Measurements from ENCODE around the gene BCL3.
"Not testable (repeated sequence)": the region's sequence is repeated elsewhere in the genome, so short reads cannot be mapped to it uniquely, and the experiment has no call there.

The BCL3 gene

GRCh38 chr19:44721369-44721768 is 27.1 kb upstream of the BCL3 start:
- not testable (repeated sequence) for DNase-seq (ENCODE audit: low read depth)

DNA sequence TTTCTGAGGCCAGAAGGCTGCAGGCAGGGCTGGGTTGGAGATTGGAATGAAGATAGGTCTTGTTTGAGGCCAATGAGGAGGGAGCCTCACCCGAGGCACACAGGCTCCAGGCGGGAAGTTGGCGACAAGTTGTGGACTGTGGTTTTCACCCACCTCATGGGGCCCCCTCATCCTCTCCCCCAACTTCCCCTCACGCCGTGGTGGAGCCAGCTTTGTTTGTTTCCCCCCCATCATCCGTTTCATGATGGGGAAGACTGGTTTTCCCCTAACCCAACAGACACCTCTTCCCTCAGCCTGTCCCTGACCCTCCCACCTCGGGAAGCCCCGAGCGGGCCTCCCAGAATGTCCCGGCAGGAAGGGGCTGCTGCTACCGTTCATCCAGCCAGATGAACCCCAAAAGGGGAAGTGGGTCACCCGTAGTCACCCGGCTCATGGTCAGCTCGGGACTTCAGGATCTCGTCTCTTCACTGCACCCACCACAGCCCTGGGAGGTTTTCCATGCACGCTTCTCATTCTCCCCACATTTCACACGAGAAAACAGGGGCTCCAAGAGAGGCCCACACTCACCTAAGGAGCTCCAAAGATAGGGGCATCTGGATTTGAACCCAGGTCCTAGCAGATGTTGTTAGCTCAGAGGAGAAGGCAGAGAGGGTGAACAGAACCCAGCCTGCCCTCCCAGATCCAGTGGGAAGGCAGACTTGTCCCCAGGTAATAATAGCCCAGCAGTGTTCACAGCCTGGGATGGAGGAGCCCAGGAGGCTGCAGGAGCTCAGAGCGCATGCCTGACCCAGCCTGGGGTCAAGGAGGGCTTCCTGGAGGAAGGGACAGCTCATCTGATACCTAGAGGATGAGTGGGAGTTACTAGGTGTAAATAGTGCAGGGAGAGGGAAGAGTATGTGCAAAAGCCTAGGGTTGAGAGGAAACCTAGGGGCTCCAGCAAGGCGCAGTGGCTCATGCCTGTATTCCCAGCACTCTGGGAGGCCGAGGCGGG is 26.1 kb upstream of the BCL3 start:
- no peak for DNase-seq (ENCODE audit: low read depth)

- DNase-seq (ENCODE audit: low read depth): no peak
Measured at GRCh38 chr19:44723299-44723951, 25.1 kb upstream of the BCL3 start.

DNA sequence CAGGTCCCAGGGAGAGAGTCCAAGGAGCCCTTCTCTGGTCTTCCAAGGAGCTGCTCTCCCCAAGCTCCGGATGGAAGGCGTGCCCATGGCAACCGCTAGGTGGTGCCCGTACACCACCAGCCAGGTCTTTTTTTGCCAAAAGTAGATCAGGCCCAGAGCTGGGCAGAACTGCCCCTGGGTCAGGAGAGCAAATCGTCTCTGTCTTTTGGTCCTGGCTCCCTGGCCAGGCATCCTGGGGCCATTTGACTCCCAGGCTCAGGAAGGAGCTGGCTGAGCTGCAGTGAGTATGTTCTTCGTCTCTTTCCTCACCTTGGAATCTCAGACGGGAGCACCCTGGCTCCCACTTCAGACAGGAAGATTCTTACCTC is 24.6 kb upstream of the BCL3 start:
- peak; percentile 71 for DNase-seq (ENCODE audit: low read depth)

DNA sequence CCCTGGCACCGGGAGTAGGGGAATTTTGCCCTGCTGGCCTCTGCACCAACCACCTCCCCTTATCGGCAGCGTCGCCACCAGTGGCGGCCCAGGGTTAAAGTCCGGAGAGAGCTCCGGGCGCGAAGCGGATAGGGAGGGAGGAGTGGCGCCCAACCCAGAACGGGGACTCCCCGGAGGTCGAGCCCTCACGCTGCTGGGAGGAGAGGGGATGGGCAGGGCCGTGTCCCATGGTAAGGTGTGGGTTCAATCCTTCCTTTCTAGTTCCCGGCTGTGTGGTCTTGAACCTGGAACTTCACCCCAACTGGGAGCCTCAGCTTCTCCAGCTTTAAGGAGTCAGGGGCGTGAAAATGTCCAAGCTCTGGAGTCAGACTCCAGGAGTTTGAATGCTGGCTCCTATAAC is 23.3 kb upstream of the BCL3 start:
- DNase-seq (ENCODE audit: low read depth): no peak

DNA sequence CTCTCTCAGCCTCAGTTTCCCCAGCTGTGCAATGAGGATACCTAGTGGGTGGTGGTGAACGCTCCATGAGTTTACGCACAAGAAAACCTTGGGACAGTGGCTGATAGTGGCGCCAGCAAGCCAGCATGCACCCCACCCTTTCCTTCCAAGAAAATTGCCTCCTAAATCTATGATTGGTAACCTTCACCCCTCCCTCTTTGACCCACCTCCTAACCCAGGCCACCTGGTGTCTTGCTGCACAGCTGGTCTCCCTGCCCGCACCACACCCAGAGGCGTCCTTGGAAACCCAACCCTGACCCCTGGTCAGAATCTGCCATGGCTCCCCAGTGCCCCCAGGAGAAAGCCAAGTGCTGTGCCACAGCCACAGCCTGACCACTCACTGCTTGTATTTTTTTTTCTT is 22.8 kb upstream of the BCL3 start:
- DNase-seq (ENCODE audit: low read depth): no peak

DNA sequence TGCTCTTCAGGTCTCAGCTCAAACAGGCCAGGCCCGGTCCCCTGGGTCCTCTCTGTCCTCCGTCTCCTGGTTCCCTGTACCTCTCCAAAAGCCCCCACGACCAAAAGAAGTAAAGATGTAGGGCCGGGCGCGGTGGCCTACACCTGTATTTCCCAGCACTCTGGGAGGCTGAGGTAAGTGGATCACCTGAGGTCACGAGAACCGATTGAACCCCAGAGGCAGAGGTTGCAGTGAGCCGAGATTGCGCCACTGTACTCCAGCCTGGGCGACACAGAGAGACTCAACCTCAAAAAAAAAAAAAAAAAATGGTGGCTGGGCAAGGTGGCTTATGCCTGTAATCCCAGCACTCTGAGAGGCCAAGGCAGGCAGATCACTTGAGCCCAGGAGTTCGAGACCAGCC is 22.0 kb upstream of the BCL3 start:
- no peak for DNase-seq (ENCODE audit: low read depth)

DNA sequence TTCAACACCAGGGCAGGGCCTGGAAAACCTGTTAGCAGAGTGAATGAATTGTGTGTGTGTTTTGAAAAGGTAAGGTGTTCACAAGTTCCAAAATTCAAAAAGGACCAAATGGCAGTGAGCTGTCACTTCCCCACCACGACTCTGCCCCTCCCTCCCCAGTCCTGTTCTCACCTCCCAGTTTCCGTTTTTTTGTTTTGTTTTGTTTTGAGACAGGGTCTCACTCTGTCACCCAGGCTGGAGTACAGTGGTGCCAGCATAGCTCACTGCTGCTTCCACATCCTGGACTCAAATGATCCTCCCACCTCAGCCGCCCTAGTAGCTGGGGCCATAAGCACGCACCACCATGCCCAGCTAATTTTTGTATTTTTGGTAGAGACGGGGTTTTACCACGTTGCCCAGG is 20.3 kb upstream of the BCL3 start:
- no peak for DNase-seq (ENCODE audit: low read depth)

- DNase-seq (ENCODE audit: low read depth): no peak
Measured at GRCh38 chr19:44729516-44730033, 18.9 kb upstream of the BCL3 start.

- DNase-seq (ENCODE audit: low read depth): no peak
Measured at GRCh38 chr19:44731081-44731480, 17.4 kb upstream of the BCL3 start.

- DNase-seq (ENCODE audit: low read depth): no peak
Measured at GRCh38 chr19:44731622-44732021, 16.9 kb upstream of the BCL3 start.

- no peak for DNase-seq (ENCODE audit: low read depth)
Measured at GRCh38 chr19:44732235-44733014, 16.1 kb upstream of the BCL3 start.

DNA sequence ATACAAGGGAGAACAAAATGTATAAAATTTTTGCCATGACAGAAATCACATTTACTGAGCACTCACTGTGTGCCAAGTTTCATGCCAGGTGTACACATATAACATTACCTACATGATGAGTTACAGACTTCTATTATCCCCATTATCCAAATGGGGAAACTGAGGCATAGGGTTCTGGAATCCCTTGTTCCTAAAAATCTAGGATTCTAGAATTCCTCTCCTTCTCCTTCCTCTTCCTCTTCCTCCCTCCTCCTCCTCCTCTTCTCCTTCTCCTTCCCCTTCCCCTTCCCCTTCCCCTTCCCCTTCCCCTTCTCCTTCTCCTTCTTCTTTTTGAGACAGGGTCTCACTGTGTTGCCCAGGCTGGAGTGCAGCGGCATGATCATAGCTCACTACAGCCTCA is 14.2 kb upstream of the BCL3 start:
- no peak for DNase-seq (ENCODE audit: low read depth)

DNA sequence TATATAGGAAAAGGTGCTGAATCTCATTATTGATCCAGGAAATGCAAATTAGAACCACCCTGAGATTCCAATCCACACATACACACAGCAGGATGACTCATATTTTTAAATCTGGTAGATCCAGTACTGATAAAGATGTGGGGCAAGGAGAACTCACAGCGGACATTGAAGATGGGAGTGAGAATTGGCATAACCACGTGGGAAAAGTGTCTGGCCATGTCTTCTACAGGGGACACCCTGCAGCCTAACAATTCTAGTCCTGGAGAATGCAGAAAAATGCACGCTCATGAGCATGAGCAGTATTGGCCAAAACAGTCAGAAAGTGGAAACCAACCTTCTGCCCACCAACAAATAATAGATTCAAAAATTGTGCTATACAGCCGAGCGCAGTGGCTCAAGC is 13.5 kb upstream of the BCL3 start:
- no peak for DNase-seq (ENCODE audit: low read depth)

- DNase-seq (ENCODE audit: low read depth): no peak
Measured at GRCh38 chr19:44737238-44738071, 11.1 kb upstream of the BCL3 start.

DNA sequence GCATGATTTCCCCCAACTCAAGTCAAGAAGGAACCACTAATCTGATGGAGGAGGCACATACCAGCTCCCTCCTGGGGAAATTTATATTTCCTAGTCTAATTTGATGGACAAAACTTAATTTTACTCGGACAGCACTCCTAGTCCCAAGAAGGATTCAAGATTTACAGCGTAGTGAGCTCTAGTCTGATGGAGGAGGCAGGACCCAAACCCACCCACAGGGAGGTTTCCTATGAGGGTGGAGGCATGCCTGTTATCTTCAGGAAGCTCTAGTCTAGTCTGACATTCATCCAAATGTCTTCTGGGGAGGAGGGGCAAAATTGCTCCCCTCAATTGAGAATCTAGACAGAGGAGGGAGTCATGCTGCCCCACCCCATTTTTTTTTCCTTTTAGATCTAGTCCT is 10.4 kb upstream of the BCL3 start:
- no peak for DNase-seq (ENCODE audit: low read depth)

DNA sequence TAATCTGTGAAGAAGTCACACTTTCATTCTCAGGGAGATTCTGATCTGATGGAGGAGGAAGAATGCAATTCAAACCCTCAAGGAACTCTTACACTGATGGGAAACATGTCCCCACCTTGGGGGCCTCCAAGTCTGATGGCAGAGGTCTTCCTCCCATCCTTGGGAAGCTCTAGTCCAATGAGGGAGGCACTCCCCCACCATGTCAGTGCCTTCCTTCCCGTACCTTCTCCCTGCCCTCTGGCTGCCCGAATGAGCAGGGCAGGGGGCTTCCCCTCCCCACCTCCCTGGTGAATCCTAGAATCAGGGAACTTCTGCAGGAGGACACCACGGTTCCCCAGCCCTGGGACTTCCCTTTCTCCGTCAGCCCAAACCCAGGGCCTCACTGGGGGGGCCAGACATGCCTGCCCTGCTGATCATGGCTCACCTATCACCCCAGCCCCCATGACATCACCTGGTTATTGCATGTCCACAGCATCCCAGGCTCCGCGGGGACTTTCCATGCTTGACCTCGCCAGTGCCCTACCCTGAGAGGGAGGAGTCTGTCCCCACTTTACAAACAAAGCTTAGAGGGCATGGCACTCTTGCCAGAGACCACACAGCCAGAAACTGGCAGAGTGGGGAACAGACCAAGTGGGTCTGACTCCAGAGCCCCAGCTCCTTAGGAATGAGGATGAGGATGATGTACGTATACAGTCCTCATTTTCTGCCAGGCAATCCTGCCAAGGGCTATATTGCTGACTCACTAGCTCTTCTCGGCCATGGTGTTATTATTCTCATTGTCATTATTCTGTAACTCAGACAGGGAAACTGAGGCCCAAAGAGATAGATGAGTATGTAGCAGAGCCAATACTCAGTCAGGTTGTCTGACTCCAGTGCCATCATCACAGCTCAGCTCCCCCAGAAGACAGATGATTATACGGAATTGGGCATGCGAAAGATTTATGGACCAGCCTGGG is 9.6 kb upstream of the BCL3 start:
- no peak for DNase-seq (ENCODE audit: low read depth)

- DNase-seq (ENCODE audit: low read depth): no peak
Measured at GRCh38 chr19:44740351-44740824, 8.1 kb upstream of the BCL3 start.

DNA sequence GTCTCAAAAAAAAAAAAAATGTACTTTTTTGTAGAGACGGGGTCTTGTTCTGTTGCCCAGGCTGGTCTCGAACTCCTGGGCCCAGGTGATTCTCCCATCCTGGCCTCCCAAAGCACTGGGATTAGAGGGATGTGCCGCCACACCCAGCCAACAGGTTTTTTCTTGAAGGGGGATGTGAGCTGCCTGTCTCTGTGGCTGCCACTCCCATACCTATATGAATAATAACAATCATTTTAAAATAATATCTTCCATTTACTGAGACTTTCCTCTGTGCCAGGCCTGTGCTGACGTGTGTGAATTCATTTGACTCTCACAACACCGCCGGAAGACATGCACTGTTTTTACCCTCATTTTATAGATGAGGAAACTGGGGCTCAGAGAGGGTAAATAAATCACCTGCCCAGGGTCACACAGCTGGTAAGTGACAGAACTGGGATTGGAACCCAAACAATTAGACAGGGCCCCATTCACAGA is 7.2 kb upstream of the BCL3 start:
- no peak for DNase-seq (ENCODE audit: low read depth)

- DNase-seq (ENCODE audit: low read depth): peak; percentile 100
Measured at GRCh38 chr19:44741841-44742329, 6.6 kb upstream of the BCL3 start.

Data from iris pigment epithelial cell (primary cell).